NCI-H2107 treated with DMSO at 0.1 percent for 48 hours (cell line): Measurements from ENCODE around the gene ADARB2.

Experiments
- DNase-seq: peaks from one replicate; lab custom pipeline; 2025; ENCODE audit not compliant: unreplicated experiment; lab: John Stamatoyannopoulos, UW

ADARB2 gene

DNA sequence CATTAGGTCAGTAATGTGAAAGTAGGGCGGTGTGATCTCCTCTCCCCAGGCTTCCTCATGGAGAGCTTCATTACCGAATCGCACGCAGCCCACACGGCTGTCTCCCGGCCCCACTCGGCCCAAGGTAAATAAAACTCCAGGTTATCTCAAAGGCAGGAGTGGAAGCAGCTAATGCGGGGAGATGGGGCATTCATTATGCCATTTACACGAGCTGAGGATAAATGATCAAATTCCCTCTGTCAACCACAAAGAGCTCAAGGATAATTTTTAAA, 93.5 kb downstream of the ADARB2 start:
- peak; percentile 55 for DNase-seq

DNA sequence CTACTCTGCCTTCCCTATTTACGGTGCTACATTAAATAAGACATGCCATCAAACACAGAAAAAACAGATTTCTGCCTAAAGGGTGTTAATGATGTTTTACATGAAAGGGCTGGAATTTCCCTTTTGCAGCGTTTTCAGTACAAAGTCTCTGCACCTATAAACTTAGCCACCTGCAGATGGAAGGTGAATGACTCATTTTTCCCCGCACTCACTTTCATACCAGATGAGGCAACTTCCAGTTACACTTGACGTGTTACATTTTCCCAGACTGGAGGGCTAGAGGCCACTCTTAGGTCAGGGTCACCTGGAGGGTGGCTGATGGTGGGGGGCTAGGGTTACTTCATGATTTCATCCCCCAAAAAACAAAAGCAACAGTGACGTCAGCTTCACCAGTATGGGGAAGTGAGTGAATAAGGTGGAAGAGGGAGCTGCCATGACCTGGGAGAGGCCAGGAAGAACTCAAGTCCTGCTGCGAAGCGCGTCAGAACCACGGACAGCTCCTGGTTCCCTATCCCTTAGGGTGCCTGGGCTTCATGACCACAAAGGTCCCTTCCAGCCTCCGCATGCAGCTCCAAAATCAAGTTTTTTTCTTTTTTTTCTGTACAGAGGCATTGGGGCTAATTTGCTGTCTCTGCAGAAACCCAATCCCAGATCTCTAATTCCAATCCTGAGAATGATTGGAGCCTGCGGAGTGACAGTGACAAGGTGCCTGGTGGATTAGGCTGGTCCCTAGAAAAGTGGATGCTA, 94.0 kb downstream of the ADARB2 start:
- no peak for DNase-seq

DNA sequence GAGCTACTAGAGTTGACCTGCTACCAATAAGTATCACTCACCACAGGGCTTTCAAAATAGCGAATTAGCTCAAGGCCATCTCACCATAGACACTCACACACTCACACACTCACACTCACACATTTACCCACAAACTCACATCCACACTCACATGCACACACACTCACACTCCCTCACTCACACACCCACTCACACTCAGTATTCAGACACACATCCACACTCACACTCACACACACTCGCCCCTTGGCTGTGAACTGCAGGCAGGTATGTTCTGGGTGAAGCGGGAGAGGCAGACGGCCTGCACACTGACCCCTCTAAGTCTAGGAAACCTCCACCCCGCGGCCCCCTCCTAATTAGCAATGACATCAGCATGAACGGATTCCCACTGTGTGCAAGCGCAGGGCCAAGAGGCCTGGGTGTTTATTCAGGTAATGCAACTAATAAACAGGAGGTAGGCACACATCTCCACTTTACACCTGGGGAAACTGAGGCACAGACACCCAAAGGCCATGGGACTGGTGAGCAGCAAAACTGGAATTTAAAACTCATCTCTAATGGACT, 94.6 kb downstream of the ADARB2 start:
- DNase-seq = no peak

DNA sequence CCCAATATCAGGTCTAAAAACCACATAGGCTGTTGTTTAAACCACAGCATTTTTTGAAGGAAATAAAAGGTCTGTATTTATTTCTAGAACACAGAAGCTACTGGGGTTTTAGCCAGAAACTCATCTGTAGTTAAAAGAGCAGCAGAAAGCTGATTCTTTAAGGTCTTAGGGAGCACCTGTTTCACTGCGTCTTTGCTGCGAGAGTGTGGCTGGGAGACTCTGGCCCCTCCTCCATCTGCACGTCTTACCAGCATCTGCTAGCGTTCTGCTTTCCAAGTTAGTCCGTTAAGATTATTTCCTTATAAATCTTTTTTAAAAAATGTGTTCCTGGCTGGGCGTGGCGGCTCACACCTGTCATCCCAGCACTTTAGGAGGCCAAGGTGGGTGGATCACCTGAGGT, 95.9 kb downstream of the ADARB2 start:
- no peak for DNase-seq

- no peak for DNase-seq
Measured at GRCh38 chr10:1638889-1639419, 98.4 kb downstream of the ADARB2 start.

DNA sequence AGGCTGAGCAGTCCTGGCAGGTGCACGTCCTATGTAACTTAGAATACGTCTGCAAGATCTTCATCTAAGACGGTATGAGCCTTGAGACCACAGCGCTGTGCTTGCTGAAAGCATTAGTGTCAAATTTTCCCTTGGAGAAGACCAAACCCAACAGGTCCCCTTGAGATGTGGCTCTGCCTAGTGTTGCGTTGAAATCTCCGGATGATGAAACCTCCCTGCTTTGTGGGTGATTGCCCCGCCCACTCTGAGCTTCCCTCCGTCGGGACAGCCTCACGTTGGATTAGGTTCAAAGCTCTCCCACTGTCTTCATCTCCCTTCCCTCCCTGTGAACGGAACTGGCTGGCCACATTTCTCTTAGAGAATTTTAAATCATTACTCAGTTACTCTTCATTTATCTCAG, 102.0 kb downstream of the ADARB2 start:
- DNase-seq = no peak

- DNase-seq = no peak
Measured at GRCh38 chr10:1634239-1634638, 103.1 kb downstream of the ADARB2 start.

DNA sequence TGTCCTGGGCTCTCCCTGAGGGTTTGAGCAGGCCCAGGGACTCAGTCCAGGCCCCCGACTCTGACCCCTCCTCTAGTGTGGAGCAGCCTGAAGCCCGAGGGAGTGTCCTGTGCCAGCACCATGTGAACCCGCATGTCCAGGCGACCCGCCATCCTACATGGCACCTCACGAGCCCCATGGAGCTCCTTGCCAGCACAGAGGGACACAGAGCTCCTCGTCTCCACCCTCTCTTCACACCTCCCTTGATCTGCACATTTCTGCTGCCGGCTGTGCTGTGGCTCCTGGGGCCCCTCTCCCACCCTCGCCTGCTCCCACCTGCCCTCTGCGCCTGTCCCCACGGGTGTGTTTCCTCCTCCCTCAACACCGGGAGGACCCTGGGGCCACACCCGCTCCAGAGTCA, 103.5 kb downstream of the ADARB2 start:
- DNase-seq = no peak

DNA sequence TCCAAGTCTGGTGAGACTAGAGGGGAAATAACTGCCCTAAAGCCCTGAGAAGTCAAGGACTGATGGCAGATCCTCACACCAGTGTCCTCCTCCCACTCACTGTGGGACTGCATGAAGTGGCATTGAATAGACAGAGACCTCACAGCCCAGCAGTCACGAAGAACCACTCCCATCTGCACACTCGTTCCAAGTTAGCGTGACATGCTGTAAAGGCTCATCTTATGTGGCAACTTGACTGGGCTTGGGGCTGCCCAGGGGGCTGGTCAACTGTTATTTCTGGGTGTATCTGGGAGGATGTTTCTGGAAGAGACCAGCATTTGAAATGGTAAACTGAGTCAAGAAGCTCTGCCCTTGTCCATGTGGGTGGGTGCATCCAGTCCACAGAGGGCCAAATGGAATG, 104.7 kb downstream of the ADARB2 start:
- DNase-seq = no peak

GRCh38 chr10:1632141-1632540, 105.2 kb downstream of the ADARB2 start:
- no peak for DNase-seq

- no peak for DNase-seq
Measured at GRCh38 chr10:1631282-1631681, 106.0 kb downstream of the ADARB2 start.

- no peak for DNase-seq
Measured at GRCh38 chr10:1630304-1630703, 107.0 kb downstream of the ADARB2 start.

DNA sequence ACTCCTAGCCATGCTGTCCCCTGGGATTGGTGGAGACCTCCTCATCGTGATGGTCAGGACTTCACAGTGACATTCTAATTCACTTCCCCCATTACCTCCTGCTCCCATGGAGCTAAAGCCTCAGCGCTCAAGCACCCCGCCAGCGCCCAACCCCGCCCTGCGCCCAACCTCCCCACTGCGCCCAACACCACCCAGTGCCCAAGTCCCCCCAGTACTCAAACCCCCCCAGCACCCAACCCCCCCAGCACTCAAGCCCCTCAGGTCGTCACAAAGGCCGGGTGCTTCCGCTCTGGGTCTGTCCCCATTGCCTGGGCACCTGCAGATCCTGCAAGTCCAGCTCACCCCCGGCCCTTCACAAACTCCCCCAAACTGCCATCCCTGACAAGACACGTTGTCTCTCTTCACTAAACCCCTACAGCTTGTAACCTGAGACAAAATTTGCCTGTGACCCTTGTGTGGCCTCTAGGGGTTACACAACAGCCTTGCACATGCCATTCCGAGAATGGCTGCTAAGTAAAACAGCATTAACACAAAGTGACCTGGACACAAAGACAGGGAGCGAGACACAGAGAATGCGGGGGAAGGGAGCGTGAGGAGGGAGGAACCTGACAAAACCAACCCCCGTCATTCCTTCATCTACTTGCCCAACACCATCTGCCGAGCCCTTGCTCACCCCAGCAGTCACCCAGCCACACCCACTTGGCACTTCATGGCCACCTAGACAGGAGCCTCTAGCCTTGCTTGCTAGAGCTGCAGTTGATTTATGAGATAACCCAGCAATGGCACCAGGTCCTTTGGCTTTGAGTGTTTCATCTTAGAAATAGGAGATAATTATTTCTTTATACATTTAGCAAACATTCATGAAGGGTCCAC, 107.8 kb downstream of the ADARB2 start:
- DNase-seq = no peak

DNA sequence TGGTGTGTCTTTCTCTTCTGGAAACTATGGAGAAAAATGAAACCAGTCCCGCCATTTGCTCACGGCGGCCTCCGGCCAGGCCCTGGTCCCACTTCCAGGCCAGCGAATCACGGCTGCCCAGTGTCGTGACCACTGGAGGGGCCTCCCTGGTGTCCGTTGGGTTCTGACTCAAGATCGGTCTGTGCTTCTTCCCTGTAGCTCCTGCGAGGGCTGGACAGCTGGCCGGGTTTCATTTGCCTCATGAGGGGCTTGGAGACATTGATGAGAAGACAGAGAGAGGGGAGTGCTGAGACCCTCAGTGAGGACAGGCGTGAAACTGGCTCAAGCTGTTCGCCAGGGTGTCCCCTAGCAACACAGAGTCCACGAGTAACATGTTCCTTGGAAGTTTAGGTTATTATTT, 108.6 kb downstream of the ADARB2 start:
- no peak for DNase-seq

DNA sequence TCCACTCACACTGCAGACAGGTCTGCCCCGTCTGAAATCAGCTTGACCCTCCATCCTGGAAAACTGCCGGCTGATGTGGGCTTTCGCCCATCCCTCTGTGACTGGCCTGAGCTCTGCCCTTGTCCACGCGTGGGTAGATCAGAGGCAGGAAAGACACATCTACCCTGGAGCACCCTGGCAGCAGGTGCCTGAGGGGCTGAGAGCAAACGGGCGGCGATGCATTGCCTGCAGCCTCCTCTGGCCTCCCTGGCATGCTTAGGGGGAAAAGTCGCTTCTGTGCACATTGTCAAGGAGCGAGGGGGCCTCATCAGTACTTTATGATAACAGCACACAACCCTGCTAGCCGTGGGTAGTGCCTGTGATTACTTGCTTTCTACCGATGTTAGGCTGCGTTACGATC, 109.4 kb downstream of the ADARB2 start:
- no peak for DNase-seq

DNA sequence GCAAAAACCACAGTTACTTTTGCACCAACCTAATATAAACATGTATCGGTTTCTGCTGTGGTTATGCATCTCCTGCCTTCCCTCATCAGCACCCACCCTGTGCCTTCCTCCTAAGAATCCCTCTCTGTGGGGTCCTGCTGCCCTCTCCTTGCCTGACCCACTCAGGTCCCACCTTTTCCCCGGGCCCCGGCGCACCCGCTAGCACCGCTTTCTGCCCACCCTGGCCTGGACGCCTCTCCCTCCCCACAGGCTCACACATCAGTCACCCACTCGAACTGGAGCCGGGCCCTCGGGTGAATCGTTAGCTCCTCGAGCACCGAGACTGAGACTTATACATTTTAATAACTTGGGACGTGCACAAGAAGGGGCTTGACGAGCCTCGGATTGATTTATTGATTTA, 110.5 kb downstream of the ADARB2 start:
- DNase-seq = no peak

- no peak for DNase-seq
Measured at GRCh38 chr10:1626410-1626809, 110.9 kb downstream of the ADARB2 start.

- DNase-seq = no peak
Measured at GRCh38 chr10:1625731-1626130, 111.6 kb downstream of the ADARB2 start.

- DNase-seq = no peak
Measured at GRCh38 chr10:1625079-1625478, 112.2 kb downstream of the ADARB2 start.

DNA sequence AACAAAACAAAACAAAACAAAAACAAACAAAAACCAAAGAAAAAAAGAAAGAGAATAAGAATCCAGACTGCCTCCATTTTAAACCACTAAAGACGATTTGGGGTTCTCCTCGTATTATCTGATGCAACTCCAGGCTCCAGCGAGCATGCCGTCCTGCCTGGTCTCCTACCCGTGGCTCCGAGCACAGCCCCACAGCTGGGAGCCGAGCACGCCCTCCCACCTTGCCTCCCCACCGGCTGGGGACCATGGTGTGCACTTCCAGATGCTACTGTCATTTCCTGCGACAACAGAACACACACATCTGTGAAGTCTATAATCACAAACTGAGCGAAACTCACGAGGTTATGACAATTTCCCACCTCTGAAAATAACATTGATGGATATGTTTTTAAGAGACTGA, 113.1 kb downstream of the ADARB2 start:
- DNase-seq = no peak

GRCh38 chr10:1620803-1621202, 116.5 kb downstream of the ADARB2 start:
- no peak for DNase-seq
